Breast epithelium (tissue), 3 donors: ENCODE measurements around the gene KRT6A.

ENCODE experiments used
- POLR2AphosphoS5 ChIP-seq, 3 donors: sonication (generic); formaldehyde crosslinking; IDR thresholded peaks; one replicate each; pipeline ENCODE4 v1.6.1; 2017; ENCODE audit warnings: antibody characterized with exemption in 3 of 3
- TF ChIP-seq, protein P1 (sequence below), 3 donors: fragments of 450-650 bp; IDR thresholded peaks; one replicate each; pipeline ENCODE4 v1.5.1; 2016 to 2017; ENCODE audit warnings: antibody characterized with exemption in 3 of 3, mild to moderate bottlenecking in 3 of 3, moderate library complexity in 3 of 3

DNA sequence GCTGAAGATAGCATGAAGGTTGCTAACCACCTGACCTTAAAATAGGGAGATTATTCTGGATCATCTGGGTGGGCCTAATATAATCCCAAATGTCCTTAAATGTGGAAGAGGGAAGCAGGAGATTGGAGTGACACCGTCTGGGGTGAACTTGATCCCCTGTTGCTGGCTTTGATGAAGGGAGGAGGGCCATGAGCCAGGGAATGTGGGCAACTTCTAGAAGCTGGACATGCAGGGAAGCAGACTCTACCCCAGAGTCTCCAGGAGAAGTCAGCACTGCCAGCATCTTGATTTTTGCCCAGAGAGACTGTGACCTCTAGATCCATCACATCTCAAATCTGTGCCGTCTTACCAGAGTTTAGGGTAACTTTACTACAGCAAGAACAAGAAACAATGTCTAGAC lies 36.4 kb upstream of the KRT6A start:
- TF ChIP-seq, protein P1, sequence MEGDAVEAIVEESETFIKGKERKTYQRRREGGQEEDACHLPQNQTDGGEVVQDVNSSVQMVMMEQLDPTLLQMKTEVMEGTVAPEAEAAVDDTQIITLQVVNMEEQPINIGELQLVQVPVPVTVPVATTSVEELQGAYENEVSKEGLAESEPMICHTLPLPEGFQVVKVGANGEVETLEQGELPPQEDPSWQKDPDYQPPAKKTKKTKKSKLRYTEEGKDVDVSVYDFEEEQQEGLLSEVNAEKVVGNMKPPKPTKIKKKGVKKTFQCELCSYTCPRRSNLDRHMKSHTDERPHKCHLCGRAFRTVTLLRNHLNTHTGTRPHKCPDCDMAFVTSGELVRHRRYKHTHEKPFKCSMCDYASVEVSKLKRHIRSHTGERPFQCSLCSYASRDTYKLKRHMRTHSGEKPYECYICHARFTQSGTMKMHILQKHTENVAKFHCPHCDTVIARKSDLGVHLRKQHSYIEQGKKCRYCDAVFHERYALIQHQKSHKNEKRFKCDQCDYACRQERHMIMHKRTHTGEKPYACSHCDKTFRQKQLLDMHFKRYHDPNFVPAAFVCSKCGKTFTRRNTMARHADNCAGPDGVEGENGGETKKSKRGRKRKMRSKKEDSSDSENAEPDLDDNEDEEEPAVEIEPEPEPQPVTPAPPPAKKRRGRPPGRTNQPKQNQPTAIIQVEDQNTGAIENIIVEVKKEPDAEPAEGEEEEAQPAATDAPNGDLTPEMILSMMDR (IDR thresholded peaks at IDR 0.05) = no peak
- no peak for TF ChIP-seq POLR2AphosphoS5 (IDR thresholded peaks at IDR 0.05)
